ENCODE results near the gene TEX35. TPM values are rescaled to one million over a fixed set of nuclear protein-coding genes. Genes with fewer than 3 reads are reported as not detected.

TEX35 gene
- total RNA-seq, 1 experiment from 2014 or later: not detected

- CTCF ChIA-PET: interaction anchor here (0.6 kb wide), 1 partner anchor 12 kb away, joined by 3 read pairs; no protein-coding TSS in a partner anchor
- intact Hi-C loops (cut with micrococcal nuclease): no loop called here
- Histone ChIP-seq H3K36me3 (ENCODE audit: low read depth, low read length) (no peaks in the 10 kb centered on the region), H3K4me2 (ENCODE audit: low read length) (no peak overlapping the region), H3K79me2 (ENCODE audit: low read length) (no peaks in the 10 kb centered on the region), H3K4me1 (ENCODE audit: insufficient read depth, low read length) (peaks cover 32% of the 10 kb centered on the region), H3F3A (ENCODE audit: low read length, unreplicated experiment) (no peaks in the 10 kb centered on the region), H3K27me3 (ENCODE audit: low read length) (no peaks in the 10 kb centered on the region), H3K9ac (ENCODE audit: low read length) (no peak overlapping the region), H2AFZ (ENCODE audit: low read length) (no peak overlapping the region), H3K27ac (ENCODE audit: low read length) (no peak overlapping the region), H3K4me3 (ENCODE audit: low read length) (no peak overlapping the region), H4K20me1 (ENCODE audit: low read length) (no peaks in the 10 kb centered on the region), H3K9me2 (replicated peaks; ENCODE audit: low read length) (no peaks in the 10 kb centered on the region), H3K9me3 (ENCODE audit: low read length) (no peaks in the 10 kb centered on the region)
- TF ChIP-seq EZH2phosphoT487 (IDR thresholded peaks at IDR 0.05; ENCODE audit: borderline replicate concordance, low read length) (no peak), EZH2 (IDR thresholded peaks at IDR 0.05; ENCODE audit: low read length, unreplicated experiment) (no peak), CTCF (conservative IDR thresholded peaks at IDR 0.05; ENCODE audit: low read depth, low read length) (no peak)
- DNase-seq: no peak
- no peak for ATAC-seq
- POLR2A ChIA-PET (ENCODE audit: unreplicated experiment): no interaction called here
- BruUV-seq (replicated peaks): no TSS peak
These were observed 15.5 kb downstream of the TEX35 start for GRCh38 chr1:178528228-178528952.

GRCh38 chr1:178528953-178529335 is 16.0 kb downstream of the TEX35 start:
- POLR2A ChIA-PET (ENCODE audit: unreplicated experiment): no interaction called here
- DNase-seq (no peak), ATAC-seq (no peak)
- Histone ChIP-seq H3K9ac (ENCODE audit: low read length) (no peak overlapping the region), H3K79me2 (ENCODE audit: low read length) (no peaks in the 10 kb centered on the region), H3K4me2 (ENCODE audit: low read length) (0 out of 2 replicates have a peak overlapping the region, but pooled peaks have one; percentile 65), H3K9me2 (replicated peaks; ENCODE audit: low read length) (no peaks in the 10 kb centered on the region), H3K4me1 (ENCODE audit: insufficient read depth, low read length) (peaks cover 32% of the 10 kb centered on the region), H3K4me3 (ENCODE audit: low read length) (no peak overlapping the region), H2AFZ (ENCODE audit: low read length) (no peak overlapping the region), H3K36me3 (ENCODE audit: low read depth, low read length) (no peaks in the 10 kb centered on the region), H3K27me3 (ENCODE audit: low read length) (no peaks in the 10 kb centered on the region), H3F3A (ENCODE audit: low read length, unreplicated experiment) (no peaks in the 10 kb centered on the region), H3K9me3 (ENCODE audit: low read length) (no peaks in the 10 kb centered on the region), H4K20me1 (ENCODE audit: low read length) (no peaks in the 10 kb centered on the region), H3K27ac (ENCODE audit: low read length) (peak overlapping the region; percentile 40; the same call in 1 of the 2 replicates)
- CTCF ChIA-PET: no interaction called here
- TF ChIP-seq EZH2 (IDR thresholded peaks at IDR 0.05; ENCODE audit: low read length, unreplicated experiment) (no peak), CTCF (conservative IDR thresholded peaks at IDR 0.05; ENCODE audit: low read depth, low read length) (no peak), EZH2phosphoT487 (IDR thresholded peaks at IDR 0.05; ENCODE audit: borderline replicate concordance, low read length) (no peak)
- BruUV-seq (replicated peaks): no TSS peak
- intact Hi-C loops (cut with micrococcal nuclease): no loop called here

Data from PC-3 (cell line).